ENCODE results near the gene BRD4. TPM values are rescaled to one million over a fixed set of nuclear protein-coding genes. Genes with fewer than 3 reads are reported as not detected.

The BRD4 gene
- polyA plus RNA-seq, 2 of the 4 experiments (the other 2 are of a cell fraction), result 8.3 to 22.5 TPM

GRCh38 chr19:15285896-15286591, 46.3 kb downstream of the BRD4 start:
- whole genome bisulfite sequencing (ENCODE audit: missing lambda C conversion rate), result 79% methylated on average over 11 of the region's 11 CpGs
- FAIRE-seq, result no peak

DNA sequence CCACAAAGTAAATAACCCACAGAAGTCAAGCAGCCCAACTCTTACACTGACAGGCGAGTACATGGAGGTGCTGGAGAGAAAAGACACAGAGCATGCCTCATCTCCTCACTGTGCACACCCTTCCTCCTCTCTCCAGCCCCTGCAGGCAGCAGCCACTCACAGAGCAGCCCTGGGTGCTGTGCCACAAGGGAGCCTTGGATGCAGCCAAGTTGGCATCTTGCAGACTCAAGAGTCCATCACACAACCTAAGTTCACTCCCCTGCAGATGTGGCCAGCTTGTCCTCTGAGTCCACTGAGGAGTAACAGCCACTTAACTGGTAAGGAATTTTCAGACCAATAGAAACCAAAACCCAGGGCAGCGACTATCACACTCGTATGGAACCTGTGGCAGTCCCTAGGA, 47.4 kb downstream of the BRD4 start:
- TF ChIP-seq NR3C1 (IDR thresholded peaks at IDR 0.05), result no peak
- no peak for TF ChIP-seq ELK1 (IDR thresholded peaks at IDR 0.05; ENCODE audit: low read depth, low read length)
- TF ChIP-seq RCOR1 (IDR thresholded peaks at IDR 0.05; ENCODE audit: low read depth, low read length), result no peak
- no peak for TF ChIP-seq HOXB5 (CRISPR knock-in tag; IDR thresholded peaks at IDR 0.05)
- H3K9me3 ChIP-seq, result no peaks in the 10 kb centered on the region
- POLR2A ChIA-PET, result no interaction called here
- peak overlapping the region in 1 of 2 experiments; percentile 84; a peak in 4 of 6 replicates for H3K27ac ChIP-seq
- CTCF ChIA-PET, result no interaction called here
- FAIRE-seq (no peak), DNase-seq (ENCODE audit: low read depth in 1 of 2, low spot score in 1 of 2) (no peak), ATAC-seq (no peak)
- no peak overlapping the region for H3K4me3 ChIP-seq
- WGBS (ENCODE audit: missing lambda C conversion rate), result 80% methylated on average over 3 of the region's 3 CpGs
- peak overlapping the region; percentile 64; the same call in 2 of the 3 replicates for H3K4me2 ChIP-seq
- H3K4me1 ChIP-seq, result peaks cover 79% of the 10 kb centered on the region

More at GRCh38 chr19:15285896-15286591, 46.3 kb downstream of the BRD4 start:
- POLR2A ChIA-PET, result no interaction called here
- Histone ChIP-seq H3K4me3 (no peak overlapping the region), H3K4me1 (peaks cover 75% of the 10 kb centered on the region), H3K9me3 (no peaks in the 10 kb centered on the region), H3K27ac (peak overlapping the region in 1 of 2 experiments; percentile 53; a peak in 3 of 6 replicates), H3K4me2 (peak overlapping the region; percentile 6; the same call in 1 of the 3 replicates)
- CTCF ChIA-PET, result no interaction called here
- ATAC-seq, result peak in 1 of 2 experiments; percentile 16; a peak in 1 of 6 replicates
- TF ChIP-seq ZFP36 (IDR thresholded peaks at IDR 0.05; ENCODE audit: borderline replicate concordance, partially characterized antibody), result no peak
- no peak for TF ChIP-seq POLR2A (IDR thresholded peaks at IDR 0.05; ENCODE audit: low read length)
- no peak for TF ChIP-seq JUNB (IDR thresholded peaks at IDR 0.05)
- TF ChIP-seq HOXB5 (CRISPR knock-in tag; IDR thresholded peaks at IDR 0.05), result no peak
- no peak for TF ChIP-seq SREBF2 (IDR thresholded peaks at IDR 0.05)
- no peak for TF ChIP-seq ZNF302 (CRISPR knock-in tag; IDR thresholded peaks at IDR 0.05)
- TF ChIP-seq CHD4 (IDR thresholded peaks at IDR 0.05; ENCODE audit: borderline replicate concordance), result no peak
- TF ChIP-seq FOSB (CRISPR knock-in tag; IDR thresholded peaks at IDR 0.05), result no peak
- TF ChIP-seq, protein P1, sequence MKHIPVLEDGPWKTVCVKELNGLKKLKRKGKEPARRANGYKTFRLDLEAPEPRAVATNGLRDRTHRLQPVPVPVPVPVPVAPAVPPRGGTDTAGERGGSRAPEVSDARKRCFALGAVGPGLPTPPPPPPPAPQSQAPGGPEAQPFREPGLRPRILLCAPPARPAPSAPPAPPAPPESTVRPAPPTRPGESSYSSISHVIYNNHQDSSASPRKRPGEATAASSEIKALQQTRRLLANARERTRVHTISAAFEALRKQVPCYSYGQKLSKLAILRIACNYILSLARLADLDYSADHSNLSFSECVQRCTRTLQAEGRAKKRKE (CRISPR knock-in tag; IDR thresholded peaks at IDR 0.05; ENCODE audit: low read depth), result no peak
- no peak for TF ChIP-seq ELK1 (IDR thresholded peaks at IDR 0.05; ENCODE audit: low read depth, low read length)
- TF ChIP-seq, protein P2, sequence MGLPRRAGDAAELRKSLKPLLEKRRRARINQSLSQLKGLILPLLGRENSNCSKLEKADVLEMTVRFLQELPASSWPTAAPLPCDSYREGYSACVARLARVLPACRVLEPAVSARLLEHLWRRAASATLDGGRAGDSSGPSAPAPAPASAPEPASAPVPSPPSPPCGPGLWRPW (IDR thresholded peaks at IDR 0.05), result no peak
- TF ChIP-seq MYC (IDR thresholded peaks at IDR 0.05; ENCODE audit: borderline replicate concordance, low read length), result no peak
- TF ChIP-seq, protein P3, sequence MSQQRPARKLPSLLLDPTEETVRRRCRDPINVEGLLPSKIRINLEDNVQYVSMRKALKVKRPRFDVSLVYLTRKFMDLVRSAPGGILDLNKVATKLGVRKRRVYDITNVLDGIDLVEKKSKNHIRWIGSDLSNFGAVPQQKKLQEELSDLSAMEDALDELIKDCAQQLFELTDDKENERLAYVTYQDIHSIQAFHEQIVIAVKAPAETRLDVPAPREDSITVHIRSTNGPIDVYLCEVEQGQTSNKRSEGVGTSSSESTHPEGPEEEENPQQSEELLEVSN (IDR thresholded peaks at IDR 0.05; ENCODE audit: borderline replicate concordance, low read depth), result no peak
- TF ChIP-seq EHF (CRISPR knock-in tag; IDR thresholded peaks at IDR 0.05), result no peak
- no peak for TF ChIP-seq TFCP2L1 (CRISPR knock-in tag; IDR thresholded peaks at IDR 0.05)
- no peak for TF ChIP-seq CBX8 (IDR thresholded peaks at IDR 0.05)
- no peak for TF ChIP-seq RCOR1 (IDR thresholded peaks at IDR 0.05; ENCODE audit: low read depth, low read length)
- no peak for TF ChIP-seq BHLHE40 (IDR thresholded peaks at IDR 0.05; ENCODE audit: low read depth, low read length)
- no peak for TF ChIP-seq SMC3 (IDR thresholded peaks at IDR 0.05)
- no peak for DNase-seq (ENCODE audit: low read depth in 1 of 2, low spot score in 1 of 2)

Measured in A549 (cell line).